ENCODE data around the gene BICDL1. TPM values are rescaled to one million over a fixed set of nuclear protein-coding genes. Genes with fewer than 3 reads are reported as not detected.

BICDL1 gene
- total RNA-seq, 2 donors from 2014 or later = 5.9 to 6.2 TPM

- H3K4me3 ChIP-seq = no peak overlapping the region
- ATAC-seq (no peak), DNase-seq (no peak)
- WGBS, 2 donors = 40 to 45% methylated on average over 11 of the region's 11 CpGs
- H3K4me1 ChIP-seq = peaks cover 35% of the 10 kb centered on the region
- peak overlapping the region in 3 of 4 donors; percentile 80 to 94 (median 93) for H3K27ac ChIP-seq
- H3K27me3 ChIP-seq = no peaks in the 10 kb centered on the region
- intact Hi-C loops (cut with DNase I) = no loop called here
- peak in 1 of 3 donors; percentile 9 for TF ChIP-seq POLR2A (IDR thresholded peaks at IDR 0.05)
- TF ChIP-seq, protein P1, sequence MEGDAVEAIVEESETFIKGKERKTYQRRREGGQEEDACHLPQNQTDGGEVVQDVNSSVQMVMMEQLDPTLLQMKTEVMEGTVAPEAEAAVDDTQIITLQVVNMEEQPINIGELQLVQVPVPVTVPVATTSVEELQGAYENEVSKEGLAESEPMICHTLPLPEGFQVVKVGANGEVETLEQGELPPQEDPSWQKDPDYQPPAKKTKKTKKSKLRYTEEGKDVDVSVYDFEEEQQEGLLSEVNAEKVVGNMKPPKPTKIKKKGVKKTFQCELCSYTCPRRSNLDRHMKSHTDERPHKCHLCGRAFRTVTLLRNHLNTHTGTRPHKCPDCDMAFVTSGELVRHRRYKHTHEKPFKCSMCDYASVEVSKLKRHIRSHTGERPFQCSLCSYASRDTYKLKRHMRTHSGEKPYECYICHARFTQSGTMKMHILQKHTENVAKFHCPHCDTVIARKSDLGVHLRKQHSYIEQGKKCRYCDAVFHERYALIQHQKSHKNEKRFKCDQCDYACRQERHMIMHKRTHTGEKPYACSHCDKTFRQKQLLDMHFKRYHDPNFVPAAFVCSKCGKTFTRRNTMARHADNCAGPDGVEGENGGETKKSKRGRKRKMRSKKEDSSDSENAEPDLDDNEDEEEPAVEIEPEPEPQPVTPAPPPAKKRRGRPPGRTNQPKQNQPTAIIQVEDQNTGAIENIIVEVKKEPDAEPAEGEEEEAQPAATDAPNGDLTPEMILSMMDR (IDR thresholded peaks at IDR 0.05) = no peak
- H3K36me3 ChIP-seq (replicated peaks in 1 of 2; ENCODE audit: insufficient read depth in 1 of 2, low read depth in 2 of 2) = no peaks in the 10 kb centered on the region
- H3K9me3 ChIP-seq = no peaks in the 10 kb centered on the region
Observed at GRCh38 chr12:120118321-120119061, 129.5 kb downstream of the BICDL1 start.

DNA sequence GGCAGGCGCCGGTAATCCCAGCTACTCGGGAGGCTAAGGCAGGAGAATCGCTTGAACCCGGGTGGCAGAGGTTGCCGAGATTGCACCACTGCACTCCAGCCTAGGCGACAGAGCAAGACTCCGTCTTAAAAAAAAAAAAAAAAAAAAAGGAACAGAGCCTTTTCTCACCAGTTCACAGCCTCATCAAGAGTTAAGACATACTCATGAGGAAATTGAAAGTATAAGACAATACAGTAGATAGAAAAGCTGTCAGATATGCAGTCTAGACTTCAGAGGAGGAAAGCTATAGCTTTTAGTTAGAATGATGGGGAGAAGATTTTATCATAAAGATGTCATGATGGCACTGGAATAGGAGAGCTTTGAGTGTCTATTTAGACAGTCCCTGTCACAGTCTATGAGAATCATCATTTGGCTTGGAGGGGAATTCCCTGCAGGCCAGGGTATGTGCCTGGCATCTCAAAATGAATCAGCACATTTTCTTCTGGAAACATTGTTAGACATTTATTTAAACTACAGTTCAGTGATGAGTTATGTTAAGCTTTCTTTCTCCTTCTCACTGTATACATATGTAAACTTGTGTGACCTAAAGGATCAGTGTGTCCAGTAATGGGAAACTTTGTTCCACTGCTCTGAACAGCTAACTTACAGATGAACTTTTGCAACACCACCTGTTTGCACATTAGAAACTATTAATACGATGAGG lies 130.4 kb downstream of the BICDL1 start:
- no peak for ATAC-seq
- intact Hi-C loops (cut with DNase I) = no loop called here
- Histone ChIP-seq H3K27ac (peak overlapping the region in 2 of 4 donors; percentile 93 to 94), H3K27me3 (no peaks in the 10 kb centered on the region), H3K9me3 (no peaks in the 10 kb centered on the region), H3K4me3 (no peak overlapping the region), H3K4me1 (peaks cover 35% of the 10 kb centered on the region), H3K36me3 (replicated peaks in 1 of 2; ENCODE audit: insufficient read depth in 1 of 2, low read depth in 2 of 2) (no peaks in the 10 kb centered on the region)
- no peak for TF ChIP-seq POLR2A (IDR thresholded peaks at IDR 0.05)
- TF ChIP-seq, protein P1 (IDR thresholded peaks at IDR 0.05) = no peak
- 60 to 95% methylated on average over 9 of the region's 9 CpGs for WGBS, 2 donors
- no peak for DNase-seq

- Histone ChIP-seq H3K36me3 (replicated peaks in 1 of 2; ENCODE audit: insufficient read depth in 1 of 2, low read depth in 2 of 2) (no peaks in the 10 kb centered on the region), H3K27ac (no peak overlapping the region), H3K9me3 (no peaks in the 10 kb centered on the region), H3K4me1 (peaks cover 18% of the 10 kb centered on the region), H3K27me3 (no peaks in the 10 kb centered on the region), H3K4me3 (no peak overlapping the region)
- WGBS, 2 donors = 55 to 64% methylated on average over 2 of the region's 2 CpGs
- DNase-seq (no peak), ATAC-seq (no peak)
- intact Hi-C loops (cut with DNase I) = no loop called here
- TF ChIP-seq POLR2A (IDR thresholded peaks at IDR 0.05) = no peak
- TF ChIP-seq, protein P1 (IDR thresholded peaks at IDR 0.05) = no peak
Observed at GRCh38 chr12:120121343-120121742, 132.3 kb downstream of the BICDL1 start.

DNA sequence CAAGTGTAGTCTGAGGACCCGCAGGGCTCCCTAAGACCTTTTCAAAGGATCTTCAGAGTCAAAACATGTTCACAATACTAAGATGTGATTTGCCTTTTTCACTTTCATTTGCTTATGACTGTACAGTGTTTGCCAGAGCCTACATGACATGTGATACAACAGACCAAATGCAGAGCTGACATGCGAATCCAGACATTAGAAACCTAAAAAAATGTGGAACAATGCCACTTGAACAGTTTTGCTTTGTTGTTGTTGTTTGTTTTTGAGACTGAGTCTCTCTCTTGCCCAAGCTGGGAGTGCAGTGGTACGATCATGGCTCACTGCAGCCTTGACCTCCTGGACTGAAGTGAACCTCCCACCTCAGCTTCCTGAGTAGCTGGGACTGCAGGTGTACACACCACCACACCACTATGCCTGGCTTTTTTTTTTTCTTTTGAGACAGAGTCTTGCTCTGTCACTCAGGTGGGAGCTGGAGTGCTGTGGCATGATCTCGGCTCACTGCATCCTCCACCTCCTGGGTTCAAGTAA lies 132.8 kb downstream of the BICDL1 start:
- H3K4me3 ChIP-seq = no peak overlapping the region
- H3K4me1 ChIP-seq = peaks cover 18% of the 10 kb centered on the region
- H3K36me3 ChIP-seq (replicated peaks in 1 of 2; ENCODE audit: insufficient read depth in 1 of 2, low read depth in 2 of 2) = no peaks in the 10 kb centered on the region
- intact Hi-C loops (cut with DNase I) = no loop called here
- no peak overlapping the region for H3K27ac ChIP-seq
- ATAC-seq = no peak
- no peak for DNase-seq
- TF ChIP-seq, protein P1 (IDR thresholded peaks at IDR 0.05) = no peak
- no peak for TF ChIP-seq POLR2A (IDR thresholded peaks at IDR 0.05)
- 54 to 59% methylated on average over 4 of the region's 4 CpGs for WGBS, 2 donors
- H3K9me3 ChIP-seq = no peaks in the 10 kb centered on the region
- H3K27me3 ChIP-seq = no peaks in the 10 kb centered on the region
